ENCODE results near the gene FASN. TPM values are rescaled to one million over a fixed set of nuclear protein-coding genes. Genes with fewer than 3 reads are reported as not detected.

The FASN gene
- total RNA-seq, 1 donor from 2014 or later, result 90.9 TPM

GRCh38 chr17:82127315-82127595, 29.2 kb upstream of the FASN start:
- peaks cover 0 to 13% of the 10 kb centered on the region in 2 donors for H3K36me3 ChIP-seq
- H3K27ac ChIP-seq, result no peak overlapping the region
- H3K4me1 ChIP-seq, result no peaks in the 10 kb centered on the region
- no peaks in the 10 kb centered on the region for H3K27me3 ChIP-seq
- no peak for TF ChIP-seq CTCF (IDR thresholded peaks at IDR 0.05)
- no peak for DNase-seq (ENCODE audit: low spot score in 2 of 2)
- intact Hi-C loops (cut with DNase I), result no loop called here
- H3K9me3 ChIP-seq, result no peaks in the 10 kb centered on the region
- H3K4me3 ChIP-seq, result no peak overlapping the region

- intact Hi-C loops (cut with DNase I), result no loop called here
- DNase-seq (ENCODE audit: low spot score in 2 of 2), result no peak
- H3K27me3 ChIP-seq, result no peaks in the 10 kb centered on the region
- no peak overlapping the region for H3K27ac ChIP-seq
- H3K4me3 ChIP-seq, result no peak overlapping the region
- H3K9me3 ChIP-seq, result no peaks in the 10 kb centered on the region
- H3K4me1 ChIP-seq, result no peaks in the 10 kb centered on the region
- peaks cover 0 to 13% of the 10 kb centered on the region in 2 donors for H3K36me3 ChIP-seq
- no peak for TF ChIP-seq CTCF (IDR thresholded peaks at IDR 0.05)
Observed at GRCh38 chr17:82126556-82127314, 28.7 kb upstream of the FASN start.

- Histone ChIP-seq H3K36me3 (peaks cover 0 to 13% of the 10 kb centered on the region in 2 donors), H3K4me1 (no peaks in the 10 kb centered on the region), H3K27ac (no peak overlapping the region), H3K4me3 (no peak overlapping the region), H3K27me3 (no peaks in the 10 kb centered on the region), H3K9me3 (no peaks in the 10 kb centered on the region)
- intact Hi-C loops (cut with DNase I), result no loop called here
- no peak for TF ChIP-seq CTCF (IDR thresholded peaks at IDR 0.05)
- DNase-seq (ENCODE audit: low spot score in 2 of 2), result no peak
Observed at GRCh38 chr17:82124101-82124500, 26.1 kb upstream of the FASN start.

- no peak overlapping the region for H3K4me3 ChIP-seq
- H3K27me3 ChIP-seq, result no peaks in the 10 kb centered on the region
- intact Hi-C loops (cut with DNase I), result no loop called here
- H3K36me3 ChIP-seq, result peaks cover 0 to 7% of the 10 kb centered on the region in 2 donors
- H3K27ac ChIP-seq, result no peak overlapping the region
- no peak for TF ChIP-seq CTCF (IDR thresholded peaks at IDR 0.05)
- no peaks in the 10 kb centered on the region for H3K9me3 ChIP-seq
- no peaks in the 10 kb centered on the region for H3K4me1 ChIP-seq
- no peak for DNase-seq (ENCODE audit: low spot score in 2 of 2)
Observed at GRCh38 chr17:82121660-82122629, 23.9 kb upstream of the FASN start.

GRCh38 chr17:82121246-82121645, 23.2 kb upstream of the FASN start:
- H3K4me3 ChIP-seq, result no peak overlapping the region
- H3K27ac ChIP-seq, result no peak overlapping the region
- intact Hi-C loops (cut with DNase I), result no loop called here
- no peaks in the 10 kb centered on the region for H3K36me3 ChIP-seq
- no peaks in the 10 kb centered on the region for H3K4me1 ChIP-seq
- H3K9me3 ChIP-seq, result no peaks in the 10 kb centered on the region
- H3K27me3 ChIP-seq, result no peaks in the 10 kb centered on the region
- no peak for DNase-seq (ENCODE audit: low spot score in 2 of 2)
- no peak for TF ChIP-seq CTCF (IDR thresholded peaks at IDR 0.05)

Measured in ascending aorta (tissue), 2 donors.